22Rv1 (cell line): ENCODE data around the gene CCNE1.

Experiments
- ZFX ChIP-seq: fragments of 450-650 bp; IDR thresholded peaks from 2 replicates; pipeline ENCODE4 v1.6.1; 2017; ENCODE audit warnings: antibody characterized with exemption, borderline replicate concordance
- TF ChIP-seq, protein P1 (sequence below): fragments of 450-650 bp; IDR thresholded peaks from 2 replicates; pipeline ENCODE4 v1.5.1; 2017; ENCODE audit warnings: mild to moderate bottlenecking

DNA sequence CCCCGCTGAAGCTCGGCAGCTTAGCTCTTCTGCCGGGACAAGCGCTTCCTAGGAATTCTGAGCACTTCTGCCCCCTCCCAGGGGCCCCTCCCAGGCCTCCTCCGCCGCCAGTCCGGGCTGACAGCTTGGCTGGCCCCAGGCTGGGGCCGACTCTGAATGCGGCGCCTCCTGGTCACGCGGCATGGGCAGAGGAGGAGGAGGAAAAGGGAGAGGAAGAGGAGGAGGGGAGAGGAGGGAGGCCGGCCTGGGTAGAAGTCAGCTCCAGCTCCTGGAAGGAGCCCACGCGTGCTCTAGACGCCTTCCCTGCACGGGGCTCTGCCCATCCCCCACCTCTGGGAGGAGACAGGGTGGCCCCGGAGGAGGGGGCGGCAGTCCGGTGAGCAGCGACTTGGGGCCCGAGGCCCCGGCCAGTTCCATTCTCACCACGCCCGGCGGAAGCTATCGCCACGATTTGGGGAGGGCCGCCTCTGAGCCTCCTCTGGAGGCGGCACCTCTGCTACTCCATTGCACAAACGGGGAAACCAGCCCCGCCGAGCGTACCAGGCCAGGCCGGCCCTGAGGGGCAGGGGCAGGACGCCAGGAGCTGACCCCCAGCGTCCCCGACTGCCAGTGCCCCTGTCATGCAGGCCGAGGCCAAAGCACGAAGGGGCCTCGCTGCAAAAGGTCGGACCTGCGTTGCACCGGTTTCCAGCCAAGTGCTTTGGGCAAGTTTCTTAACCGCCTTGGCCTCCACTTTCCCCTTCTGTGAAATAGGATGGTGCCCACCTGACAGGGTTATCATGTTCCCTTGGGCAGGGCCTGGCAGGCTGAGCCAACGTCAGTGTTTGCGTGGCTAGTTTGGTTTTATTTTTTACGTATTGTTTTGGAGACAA lies 31.6 kb downstream of the CCNE1 start:
- TF ChIP-seq, protein P1, sequence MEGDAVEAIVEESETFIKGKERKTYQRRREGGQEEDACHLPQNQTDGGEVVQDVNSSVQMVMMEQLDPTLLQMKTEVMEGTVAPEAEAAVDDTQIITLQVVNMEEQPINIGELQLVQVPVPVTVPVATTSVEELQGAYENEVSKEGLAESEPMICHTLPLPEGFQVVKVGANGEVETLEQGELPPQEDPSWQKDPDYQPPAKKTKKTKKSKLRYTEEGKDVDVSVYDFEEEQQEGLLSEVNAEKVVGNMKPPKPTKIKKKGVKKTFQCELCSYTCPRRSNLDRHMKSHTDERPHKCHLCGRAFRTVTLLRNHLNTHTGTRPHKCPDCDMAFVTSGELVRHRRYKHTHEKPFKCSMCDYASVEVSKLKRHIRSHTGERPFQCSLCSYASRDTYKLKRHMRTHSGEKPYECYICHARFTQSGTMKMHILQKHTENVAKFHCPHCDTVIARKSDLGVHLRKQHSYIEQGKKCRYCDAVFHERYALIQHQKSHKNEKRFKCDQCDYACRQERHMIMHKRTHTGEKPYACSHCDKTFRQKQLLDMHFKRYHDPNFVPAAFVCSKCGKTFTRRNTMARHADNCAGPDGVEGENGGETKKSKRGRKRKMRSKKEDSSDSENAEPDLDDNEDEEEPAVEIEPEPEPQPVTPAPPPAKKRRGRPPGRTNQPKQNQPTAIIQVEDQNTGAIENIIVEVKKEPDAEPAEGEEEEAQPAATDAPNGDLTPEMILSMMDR = no peak
- no peak for TF ChIP-seq ZFX
